Measurements from ENCODE around the gene CPNE6. TPM values are rescaled to one million over a fixed set of nuclear protein-coding genes. Genes with fewer than 3 reads are reported as not detected.

Gene CPNE6
- total and polyA plus RNA-seq, 5 experiments from 2014 or later = not detected

DNA sequence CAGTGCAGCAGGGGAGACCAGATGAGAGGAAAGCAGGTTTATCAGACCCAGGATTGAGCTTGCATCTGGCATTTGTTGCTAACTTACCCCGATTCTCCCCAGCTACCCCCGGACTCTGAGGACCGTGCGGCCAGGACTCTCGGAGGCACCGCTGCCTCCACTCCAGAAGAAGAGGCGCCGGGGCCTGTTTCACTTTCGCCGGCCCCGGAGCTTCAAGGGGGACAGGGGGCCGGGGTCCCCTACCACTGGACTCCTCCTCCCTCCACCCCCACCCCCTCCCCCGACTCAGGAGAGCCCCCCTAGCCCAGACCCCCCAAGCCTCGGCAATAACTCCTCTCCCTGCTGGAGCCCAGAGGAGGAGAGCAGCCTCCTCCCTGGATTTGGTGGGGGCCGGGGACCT lies 6.5 kb upstream of the CPNE6 start:
- Mint-ChIP-seq H3K4me3 (no peak overlapping the region), H3K27me3 (peaks cover 0 to 10% (median 2%) of the 10 kb centered on the region in 5 donors), H3K27ac (no peak overlapping the region), H3K36me3 (no peaks in the 10 kb centered on the region), H3K9me3 (no peaks in the 10 kb centered on the region), H3K4me1 (peaks cover 0 to 3% (median 0%) of the 10 kb centered on the region in 4 donors)
- POLR2A ChIA-PET = interaction anchor here (4.0 kb wide), 1 partner anchor 16 kb away, joined by 16 read pairs; no protein-coding TSS in a partner anchor
- ATAC-seq (no peak), DNase-seq (no peak)

DNA sequence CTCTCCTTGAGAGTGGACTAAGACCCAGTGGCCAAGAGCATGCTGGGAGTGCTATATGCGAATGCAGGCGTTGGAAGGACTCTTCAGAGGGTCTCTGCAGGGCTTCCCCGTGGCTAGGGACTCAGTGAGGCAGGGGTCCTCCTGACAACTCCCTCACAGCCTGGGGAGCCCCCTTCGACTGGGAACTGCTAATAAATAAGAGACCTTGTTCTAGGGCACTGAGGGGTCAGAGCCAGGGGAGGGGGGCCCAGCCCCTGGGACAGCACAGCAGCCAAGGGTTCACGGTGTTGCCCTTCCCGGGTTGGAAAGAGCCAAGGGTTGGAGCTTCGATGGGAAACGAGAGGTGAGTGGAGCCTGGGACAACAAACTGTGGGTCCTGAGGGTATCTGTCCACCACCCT lies 6.0 kb upstream of the CPNE6 start:
- Mint-ChIP-seq H3K4me3 (no peak overlapping the region), H3K27me3 (peaks cover 0 to 10% (median 2%) of the 10 kb centered on the region in 5 donors), H3K9me3 (no peaks in the 10 kb centered on the region), H3K4me1 (peaks cover 0 to 1% (median 0%) of the 10 kb centered on the region in 4 donors), H3K27ac (no peak overlapping the region), H3K36me3 (no peaks in the 10 kb centered on the region)
- DNase-seq (no peak), ATAC-seq (no peak)
- POLR2A ChIA-PET = interaction anchor here (4.0 kb wide), 1 partner anchor 16 kb away, joined by 16 read pairs; no protein-coding TSS in a partner anchor

DNA sequence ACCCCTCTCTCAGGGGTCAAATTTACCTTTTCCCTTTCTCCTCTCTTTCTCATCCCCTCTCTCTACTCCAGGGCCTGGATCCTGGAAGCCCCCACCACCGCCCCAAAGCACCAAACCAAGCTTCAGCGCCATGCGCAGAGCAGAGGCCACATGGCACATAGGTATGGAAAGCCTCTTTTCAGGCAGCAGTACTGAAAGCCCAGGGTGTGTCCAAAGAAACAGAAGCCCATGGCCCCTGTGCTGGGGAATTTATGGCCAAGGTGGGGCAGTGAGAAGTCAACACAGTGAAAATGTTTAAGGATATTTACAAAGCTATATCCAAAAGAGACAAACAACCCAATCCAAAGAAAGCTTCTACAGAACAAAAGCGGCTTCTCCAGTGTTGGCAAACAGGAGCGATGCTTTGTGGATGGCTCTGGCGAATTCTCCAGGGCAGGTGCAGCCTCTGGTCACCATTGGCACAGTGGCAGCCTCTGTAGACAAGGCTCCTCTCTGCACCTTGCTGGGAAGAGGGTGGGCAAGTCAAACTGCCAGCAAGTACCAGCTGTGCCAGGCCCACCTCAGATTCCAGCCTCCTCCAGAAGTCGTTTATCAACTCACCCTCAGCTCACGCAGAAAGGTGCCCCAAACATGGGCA lies 4.7 kb upstream of the CPNE6 start:
- DNase-seq (no peak), ATAC-seq (no peak)
- no peaks in the 10 kb centered on the region for H3K9me3 Mint-ChIP-seq
- H3K4me3 Mint-ChIP-seq = no peak overlapping the region
- peaks cover 0 to 10% (median 4%) of the 10 kb centered on the region in 5 donors for H3K27me3 Mint-ChIP-seq
- no peak overlapping the region for H3K27ac Mint-ChIP-seq
- H3K4me1 Mint-ChIP-seq = peaks cover 0 to 1% (median 0%) of the 10 kb centered on the region in 4 donors
- POLR2A ChIA-PET = interaction anchor here (0.8 to 4.0 kb wide), 3 partner anchors 9 to 36 kb away, joined by 3 to 16 read pairs (median 3); no protein-coding TSS in a partner anchor
- H3K36me3 Mint-ChIP-seq = no peaks in the 10 kb centered on the region

DNA sequence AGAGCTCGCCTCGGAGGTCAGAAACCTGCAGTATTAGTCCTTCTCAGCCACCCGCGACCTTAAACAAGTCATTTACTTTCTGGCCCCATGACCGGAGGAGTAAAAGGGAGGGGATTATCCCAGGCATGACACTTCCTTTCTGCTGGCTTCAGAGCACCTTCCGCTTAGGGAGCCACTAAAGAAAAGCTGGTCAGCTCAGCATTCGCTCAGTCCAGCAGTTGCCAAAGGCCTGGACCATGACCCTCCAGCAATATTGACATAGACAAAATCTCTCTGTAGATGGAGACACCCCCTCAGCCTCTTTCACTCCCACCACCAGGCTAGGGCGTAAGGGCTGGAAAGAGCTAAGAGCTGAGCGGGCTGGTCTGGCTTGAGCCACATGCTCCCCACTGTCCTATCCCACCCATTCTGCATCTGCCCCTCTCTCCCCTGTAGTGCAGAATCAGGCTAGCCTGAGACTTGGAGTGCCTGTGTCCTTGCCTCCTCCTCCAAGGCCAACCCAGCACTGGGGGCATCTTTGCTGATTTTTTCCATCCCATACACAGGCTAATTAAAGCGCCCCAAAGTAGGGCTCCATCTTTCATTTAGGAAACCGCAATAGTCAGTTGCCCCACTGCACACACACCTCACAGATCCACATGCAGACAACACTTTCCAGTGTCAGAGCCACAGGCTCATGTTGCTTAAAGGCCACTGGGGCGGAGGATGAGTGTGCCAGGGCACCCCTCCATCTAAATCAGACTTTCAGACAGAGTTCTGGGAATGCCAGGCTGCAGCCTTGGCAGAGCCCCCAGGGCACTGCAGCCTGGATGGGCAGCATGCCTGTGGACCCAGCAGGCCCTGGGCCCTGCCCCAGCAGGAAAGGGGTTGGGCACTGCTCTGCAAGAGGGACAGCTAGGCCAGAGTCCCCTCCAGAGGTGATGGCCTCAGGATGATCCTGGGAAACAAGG lies 4.0 kb upstream of the CPNE6 start:
- POLR2A ChIA-PET = interaction anchor here (1.4 to 4.0 kb wide), 2 partner anchors 10 to 14 kb away, joined by 3 to 16 read pairs; no protein-coding TSS in a partner anchor
- DNase-seq (no peak), ATAC-seq (no peak)
- Mint-ChIP-seq H3K4me3 (no peak overlapping the region), H3K36me3 (no peaks in the 10 kb centered on the region), H3K27ac (peak overlapping the region in 2 of 10 donors; percentile 7 to 37), H3K9me3 (no peaks in the 10 kb centered on the region), H3K27me3 (peaks cover 0 to 10% (median 4%) of the 10 kb centered on the region in 5 donors), H3K4me1 (peaks cover 0 to 1% (median 0%) of the 10 kb centered on the region in 4 donors)

DNA sequence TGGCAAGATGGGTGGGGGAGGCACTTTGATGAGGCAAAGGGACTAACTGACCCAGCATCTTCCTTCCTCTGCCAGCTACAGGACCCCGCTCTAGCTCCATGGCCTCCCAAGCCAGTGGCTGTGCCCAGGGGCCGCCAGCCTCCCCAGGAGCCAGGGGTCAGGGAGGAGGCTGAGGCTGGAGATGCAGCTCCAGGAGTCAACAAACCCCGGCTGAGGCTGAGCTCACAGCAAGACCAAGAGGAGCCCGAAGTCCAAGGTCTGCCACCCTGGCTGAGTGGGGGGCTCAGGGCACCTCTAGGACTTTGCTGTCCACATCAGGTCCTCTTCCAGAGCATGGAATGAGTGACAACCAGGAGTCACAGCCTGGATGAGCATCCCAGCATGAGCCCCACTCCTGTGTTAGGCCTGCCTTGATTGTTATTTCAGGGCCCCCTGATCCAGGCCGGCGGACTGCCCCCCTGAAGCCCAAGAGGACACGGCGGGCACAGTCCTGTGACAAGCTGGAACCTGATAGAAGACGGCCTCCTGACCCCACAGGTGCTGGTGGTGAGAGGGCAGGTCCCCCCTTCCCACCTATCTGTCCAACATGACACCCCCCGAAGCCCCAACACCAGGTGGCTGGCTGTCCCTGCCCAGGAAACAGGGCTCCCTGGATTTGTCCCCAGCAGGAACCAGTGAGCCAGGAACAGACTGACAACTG lies 2.5 kb upstream of the CPNE6 start:
- DNase-seq = no peak

DNA sequence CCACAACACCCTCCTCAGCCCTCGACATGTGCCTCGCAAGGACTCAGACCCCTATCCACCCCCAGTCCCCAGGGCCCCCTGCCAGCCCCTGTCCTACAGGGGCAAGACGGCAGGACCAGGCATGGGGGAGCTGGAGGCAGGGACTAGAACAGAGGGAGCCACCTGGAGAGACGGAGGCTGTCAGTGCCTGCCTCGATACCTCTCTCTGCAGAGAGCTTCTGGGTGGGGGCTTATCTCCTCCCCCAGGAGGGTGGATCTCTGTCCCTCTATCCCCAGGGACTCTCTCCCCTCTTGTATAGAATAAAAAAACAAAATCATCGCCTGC lies 2.0 kb upstream of the CPNE6 start:
- H3K9me3 Mint-ChIP-seq = no peaks in the 10 kb centered on the region
- ATAC-seq (no peak), DNase-seq (no peak)
- no peaks in the 10 kb centered on the region for H3K36me3 Mint-ChIP-seq
- no peak overlapping the region for H3K27ac Mint-ChIP-seq
- no peak overlapping the region for H3K4me3 Mint-ChIP-seq
- H3K27me3 Mint-ChIP-seq = peaks cover 0 to 10% (median 4%) of the 10 kb centered on the region in 5 donors
- POLR2A ChIA-PET = interaction anchor here (0.6 kb wide), 1 partner anchor 29 kb away, joined by 3 read pairs; no protein-coding TSS in a partner anchor
- no peaks in the 10 kb centered on the region for H3K4me1 Mint-ChIP-seq

More for the DNA sequence above, 2.5 kb upstream of the CPNE6 start:
- Mint-ChIP-seq H3K4me1 (no peaks in the 10 kb centered on the region), H3K36me3 (no peaks in the 10 kb centered on the region), H3K27me3 (peaks cover 0 to 10% (median 4%) of the 10 kb centered on the region in 5 donors), H3K9me3 (no peaks in the 10 kb centered on the region), H3K27ac (no peak overlapping the region), H3K4me3 (no peak overlapping the region)
- POLR2A ChIA-PET = interaction anchor here (4.0 kb wide), 1 partner anchor 12 kb away, joined by 16 read pairs; no protein-coding TSS in a partner anchor
- ATAC-seq = no peak

DNA sequence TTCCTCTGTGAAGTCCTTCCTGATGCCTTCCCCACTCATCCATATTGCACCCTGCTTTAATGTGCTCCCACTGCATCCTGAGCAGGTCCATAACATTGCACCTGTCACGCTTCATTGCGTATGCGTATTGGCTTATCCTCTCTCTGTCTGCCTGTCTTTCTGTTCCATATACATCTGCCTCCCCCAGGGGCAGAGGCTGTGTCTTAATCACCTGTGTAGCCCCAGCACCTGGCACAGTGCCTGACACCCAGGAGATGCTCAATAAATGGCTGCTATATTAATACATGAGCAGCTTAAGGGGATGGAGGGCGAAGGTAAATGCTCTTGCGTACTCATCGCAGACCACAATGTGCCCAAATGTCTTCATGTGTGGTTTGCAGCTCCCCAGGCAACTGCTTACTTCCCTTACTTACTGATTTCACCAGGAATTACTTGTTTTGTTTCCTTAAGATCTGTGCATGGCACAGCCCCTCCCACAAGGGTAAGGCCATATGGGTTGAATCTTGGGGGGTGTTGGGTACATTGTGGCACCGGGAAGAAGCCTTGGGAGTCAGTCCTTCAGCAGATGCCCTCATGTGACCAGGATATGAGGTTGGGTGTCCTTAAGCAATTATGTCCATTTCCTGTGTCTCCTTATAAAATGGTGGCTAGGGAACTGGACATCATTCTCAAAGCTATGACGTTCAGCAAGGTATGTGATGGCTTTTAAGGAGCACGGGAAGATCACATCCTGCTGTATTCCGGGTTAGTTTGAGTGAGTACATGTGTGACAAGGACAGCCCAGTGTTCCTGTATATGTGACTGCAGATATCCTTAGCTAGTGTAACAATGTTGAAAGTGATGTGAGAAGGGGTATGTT lies 848 bp upstream of the CPNE6 start:
- no peak for ATAC-seq
- no peaks in the 10 kb centered on the region for H3K36me3 Mint-ChIP-seq
- POLR2A ChIA-PET = interaction anchor here (0.6 kb wide), 2 partner anchors 27 to 92 kb away, joined by 3 to 4 read pairs; no protein-coding TSS in a partner anchor
- H3K27me3 Mint-ChIP-seq = peaks cover 0 to 10% (median 4%) of the 10 kb centered on the region in 5 donors
- DNase-seq = no peak
- no peaks in the 10 kb centered on the region for H3K9me3 Mint-ChIP-seq
- no peak overlapping the region for H3K4me3 Mint-ChIP-seq
- peak overlapping the region in 2 of 10 donors; percentile 24 to 48 for H3K27ac Mint-ChIP-seq
- H3K4me1 Mint-ChIP-seq = peaks cover 0 to 5% (median 2%) of the 10 kb centered on the region in 4 donors

DNA sequence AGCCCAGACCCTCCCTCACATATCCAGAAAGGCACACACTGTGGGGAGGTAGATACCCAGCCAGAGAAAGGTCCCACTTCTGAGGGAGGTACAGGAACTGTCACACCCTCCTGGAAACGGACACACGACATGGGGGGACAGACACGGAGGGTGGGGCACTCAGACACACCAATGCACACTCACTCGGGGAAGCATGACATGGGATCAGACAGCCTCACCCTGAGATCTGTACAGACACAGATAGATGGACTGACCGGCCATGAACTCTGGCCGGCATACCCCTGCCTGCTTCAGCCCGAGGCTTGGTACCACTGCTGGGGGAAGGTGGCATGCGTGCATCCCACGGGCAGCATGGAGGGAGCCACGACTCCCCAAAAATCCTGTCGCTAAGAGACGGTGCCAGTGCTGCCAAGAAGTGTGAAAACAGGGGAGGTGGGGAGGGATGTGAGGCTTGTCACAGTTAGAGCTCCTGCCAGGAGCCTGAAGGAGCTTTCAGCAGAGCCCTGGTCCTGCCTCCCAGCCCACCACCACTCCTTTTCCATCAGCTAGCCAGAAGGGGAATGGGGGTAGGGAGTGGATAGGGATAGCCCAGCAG lies 571 bp downstream of the CPNE6 start:
- peaks cover 0 to 6% (median 2%) of the 10 kb centered on the region in 4 donors for H3K4me1 Mint-ChIP-seq
- no peaks in the 10 kb centered on the region for H3K9me3 Mint-ChIP-seq
- ATAC-seq (no peak), DNase-seq (no peak)
- peaks cover 0 to 10% (median 4%) of the 10 kb centered on the region in 5 donors for H3K27me3 Mint-ChIP-seq
- H3K4me3 Mint-ChIP-seq = no peak overlapping the region
- H3K36me3 Mint-ChIP-seq = no peaks in the 10 kb centered on the region
- POLR2A ChIA-PET = interaction anchor here (0.6 kb wide), 1 partner anchor 10 kb away, joined by 3 read pairs; no protein-coding TSS in a partner anchor
- H3K27ac Mint-ChIP-seq = no peak overlapping the region

DNA sequence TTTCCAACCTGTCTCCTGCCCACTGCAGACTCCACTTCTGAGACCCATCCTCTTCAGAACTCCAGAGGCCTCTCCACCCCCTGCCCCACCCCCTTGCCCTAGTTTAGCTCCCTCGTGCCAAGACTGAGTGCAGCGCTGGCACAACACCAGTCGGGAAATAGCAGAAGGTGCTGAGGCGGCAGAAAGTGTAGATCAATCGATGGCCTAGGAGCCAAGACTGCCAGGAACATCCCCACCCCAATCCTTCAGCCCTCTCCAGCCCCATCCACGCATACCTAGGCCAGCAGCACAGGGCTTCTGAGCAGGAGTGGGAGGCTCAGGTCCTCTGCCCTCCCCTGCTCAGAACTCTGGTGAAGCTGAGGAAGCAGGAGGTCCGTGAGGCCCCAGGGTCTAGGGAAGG lies 1.1 kb downstream of the CPNE6 start:
- POLR2A ChIA-PET = interaction anchor here (0.6 kb wide), 1 partner anchor 10 kb away, joined by 3 read pairs; no protein-coding TSS in a partner anchor
- Mint-ChIP-seq H3K4me3 (no peak overlapping the region), H3K27me3 (peaks cover 0 to 10% (median 4%) of the 10 kb centered on the region in 5 donors), H3K9me3 (no peaks in the 10 kb centered on the region), H3K27ac (peak overlapping the region in 2 of 10 donors; percentile 9 to 37), H3K36me3 (no peaks in the 10 kb centered on the region), H3K4me1 (peaks cover 0 to 8% (median 2%) of the 10 kb centered on the region in 4 donors)
- no peak for ATAC-seq
- no peak for DNase-seq

DNA sequence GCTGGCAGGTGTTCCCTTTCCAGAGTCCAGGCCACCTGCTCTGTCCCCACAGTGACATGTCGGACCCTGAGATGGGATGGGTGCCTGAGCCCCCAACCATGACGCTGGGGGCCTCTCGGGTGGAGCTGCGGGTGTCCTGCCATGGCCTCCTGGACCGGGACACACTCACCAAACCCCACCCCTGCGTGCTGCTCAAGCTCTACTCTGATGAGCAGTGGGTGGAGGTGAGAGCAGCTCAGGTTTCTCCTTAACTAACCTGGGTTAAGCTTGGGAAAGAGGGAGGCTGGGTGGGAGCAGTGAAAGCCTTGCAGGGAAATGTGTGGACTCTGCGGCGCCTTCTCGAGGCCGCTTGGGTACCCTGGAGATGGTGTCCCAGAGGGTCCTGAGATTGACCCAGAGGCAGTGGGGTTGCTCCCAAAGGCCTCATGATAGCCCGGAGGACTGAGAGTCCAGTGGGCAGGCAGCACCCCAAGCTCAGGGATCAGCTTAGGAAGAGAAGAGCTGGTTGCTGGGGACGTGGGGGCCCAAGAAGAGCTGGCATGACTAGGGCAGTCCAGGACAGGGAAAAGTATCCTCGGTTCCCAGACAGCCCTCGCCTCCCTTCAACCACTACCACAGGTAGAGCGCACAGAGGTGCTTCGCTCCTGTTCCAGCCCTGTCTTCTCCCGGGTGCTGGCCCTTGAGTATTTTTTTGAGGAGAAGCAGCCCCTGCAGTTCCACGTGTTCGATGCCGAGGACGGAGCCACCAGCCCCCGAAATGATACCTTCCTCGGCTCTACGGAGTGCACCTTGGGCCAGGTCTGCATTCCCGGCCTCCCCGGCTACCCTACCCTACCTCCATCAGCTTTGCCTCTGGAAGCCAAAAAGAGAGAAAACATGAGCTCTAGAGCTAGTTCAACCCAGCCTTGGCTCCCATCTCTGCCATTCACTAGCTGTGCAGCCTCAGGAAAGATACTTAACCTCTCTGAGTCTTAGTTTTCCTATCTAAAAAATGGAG lies 1.8 kb downstream of the CPNE6 start:
- no peak overlapping the region for H3K4me3 Mint-ChIP-seq
- peaks cover 0 to 5% (median 3%) of the 10 kb centered on the region in 5 donors for H3K27me3 Mint-ChIP-seq
- no peak for DNase-seq
- H3K27ac Mint-ChIP-seq = peak overlapping the region in 1 of 10 donors; percentile 37
- no peak for ATAC-seq
- H3K36me3 Mint-ChIP-seq = no peaks in the 10 kb centered on the region
- POLR2A ChIA-PET = interaction anchor here (0.6 to 1.2 kb wide), 2 partner anchors 9 to 41 kb away, joined by 3 read pairs; no protein-coding TSS in a partner anchor
- peaks cover 0 to 8% (median 2%) of the 10 kb centered on the region in 4 donors for H3K4me1 Mint-ChIP-seq
- H3K9me3 Mint-ChIP-seq = no peaks in the 10 kb centered on the region
